GM12878 (cell line): ENCODE results near the gene RB1. TPM values are rescaled to one million over a fixed set of nuclear protein-coding genes. Genes with fewer than 3 reads are reported as not detected.
"Not testable (repeated sequence)": the region's sequence is repeated elsewhere in the genome, so short reads cannot be mapped to it uniquely, and the experiment has no call there.

ENCODE experiments used
- ATAC-seq: fragments of 200-7000 bp; cut with Tn5 transposase; 3 replicates; pipeline ENCODE4 v1.9.1; 2020; ENCODE audit warnings: mild to moderate bottlenecking, moderate library complexity
- BruUV-seq: library from RNA; stranded (reverse); fragments of 400-500 nt; replicated peaks from 2 replicates; lab custom pipeline; 2021; lab: Mats Ljungman, UMichigan
- CTCF ChIA-PET: fragments of 300-600 bp; sonication (Branson Sonifier 250); formaldehyde crosslinking; extraction: SDS; loops from one replicate; lab custom pipeline; 2021; ENCODE audit warnings: inconsistent platforms; lab: Yijun Ruan, JAX
- POLR2A ChIA-PET: fragments of 350-600 bp; formaldehyde crosslinking; extraction: SDS; loops from one replicate; lab custom pipeline; 2021; ENCODE audit warnings: inconsistent platforms; lab: Charles Lee
- RAD21 ChIA-PET: fragments of 300-600 bp; sonication (Branson Sonifier 250); formaldehyde crosslinking; loops from one replicate; lab custom pipeline; 2023; ENCODE audit warnings: antibody characterized with exemption; ENCODE audit not compliant: unreplicated experiment; lab: Charles Lee
- SMC1A ChIA-PET: fragments of 300-600 bp; sonication (Branson Sonifier 250); formaldehyde crosslinking; loops from one replicate; lab custom pipeline; 2023; ENCODE audit not compliant: unreplicated experiment, uncharacterized antibody; lab: Charles Lee
- DNase-seq: peaks from one replicate; pipeline ENCODE4 v3.0.0-alpha.2; 2011; ENCODE audit warnings: low read depth, low spot score
- FAIRE-seq: peaks from 3 replicates; lab custom pipeline; 2011; peaks lifted over from hg19 to GRCh38; lab: Jason Lieb, UNC
- H2AFZ ChIP-seq: 2 replicates; pipeline ENCODE4 v1.6.0; 2011; ENCODE audit warnings: low read depth, low read length, control low read depth; ENCODE audit not compliant: control insufficient read depth
- H3K27ac ChIP-seq: 2 replicates; pipeline ENCODE4 v1.5.1; 2011; ENCODE audit warnings: control low read depth; ENCODE audit not compliant: control insufficient read depth, insufficient read depth
- H3K27me3 ChIP-seq, 2 experiments: replicated peaks in 1 of 2; 2 replicates each; pipeline versions ENCODE4 v1.6.0 to v1.6.1; 2011; ENCODE audit warnings: low read length in 1 of 2; ENCODE audit not compliant: control insufficient read depth in 2 of 2, insufficient read depth in 2 of 2
- H3K36me3 ChIP-seq, 2 experiments: 2 replicates each; pipeline ENCODE4 v1.5.1; 2011; ENCODE audit warnings: low read length in 1 of 2; ENCODE audit not compliant: control insufficient read depth in 2 of 2, insufficient read depth in 2 of 2
- H3K4me1 ChIP-seq: 2 replicates; pipeline ENCODE4 v1.6.1; 2011; ENCODE audit warnings: mild to moderate bottlenecking, low read length, moderate library complexity, mixed read lengths; ENCODE audit not compliant: control insufficient read depth, insufficient read depth
- H3K4me2 ChIP-seq: 2 replicates; pipeline ENCODE4 v1.6.0; 2011; ENCODE audit warnings: control low read depth; ENCODE audit not compliant: control insufficient read depth, insufficient read depth
- H3K4me3 ChIP-seq: fragments of 200-600 bp; sonication (generic); 2 replicates; pipeline ENCODE4 v1.5.1; 2016
- H3K79me2 ChIP-seq: 2 replicates; pipeline ENCODE4 v1.6.0; 2011; ENCODE audit warnings: low read length; ENCODE audit not compliant: control insufficient read depth, insufficient read depth
- H3K9ac ChIP-seq: 2 replicates; pipeline ENCODE4 v1.8.0; 2011; ENCODE audit warnings: low read length, control low read depth, mixed read lengths; ENCODE audit not compliant: control insufficient read depth, insufficient read depth
- H3K9me3 ChIP-seq: replicated peaks from 3 replicates; pipeline ENCODE4 v1.5.1; 2011; ENCODE audit warnings: mild to moderate bottlenecking, low read length; ENCODE audit not compliant: control insufficient read depth, insufficient read depth
- H4K20me1 ChIP-seq: 2 replicates; pipeline ENCODE4 v1.6.0; 2011; ENCODE audit not compliant: control insufficient read depth, insufficient read depth
- ATF7 ChIP-seq: fragments of 450-650 bp; IDR thresholded peaks from 2 replicates; pipeline ENCODE4 v1.6.1; 2016; ENCODE audit warnings: low read depth, mild to moderate bottlenecking
- EED ChIP-seq: sonication (generic); IDR thresholded peaks from 2 replicates; pipeline ENCODE4 v1.6.1; 2016; ENCODE audit warnings: antibody characterized with exemption, low read depth
- SMAD1 ChIP-seq: fragments of 450-650 bp; IDR thresholded peaks from 2 replicates; pipeline ENCODE4 v1.6.1; 2018; ENCODE audit warnings: mild to moderate bottlenecking, low read depth; ENCODE audit not compliant: partially characterized antibody
- ZNF622 ChIP-seq: fragments of 450-650 bp; IDR thresholded peaks from 2 replicates; pipeline ENCODE4 v1.6.1; 2017; ENCODE audit warnings: mild to moderate bottlenecking, inconsistent platforms
- WGBS: methylation state at CpG from one replicate; pipeline ENCODE4 v1.1.6; 2016; ENCODE audit warnings: low lambda C conversion rate; ENCODE audit not compliant: insufficient replicate concordance, insufficient coverage; ENCODE audit errors: missing lambda C conversion rate; 5-methylcytosine and 5-hydroxymethylcytosine counted together
- in situ Hi-C: fragments of 300-500 bp; cut with MboI; formaldehyde crosslinking; loops from 9 replicates; pipeline ENCODE4 v1.14.3; 2018; ENCODE audit warnings: mixed read lengths
- intact Hi-C: fragments of 100-400 bp; cut with micrococcal nuclease; formaldehyde crosslinking; loops from one replicate; pipeline ENCODE4 v1.14.2; 2022; ENCODE audit not compliant: unreplicated experiment
- polyA plus RNA-seq, 11 experiments: library from polyadenylated mRNA; depleted of rRNA in 4 of 11; unstranded in 6 of 11; stranded (reverse) in 5 of 11; fragments of >200 nt; fragmentation: Nextera tagmentation in 4 of 11; fragmentation: Illumina TruSeq in 1 of 11; extraction: Ambion mirVana in 4 of 11; extraction: Trizol in 1 of 11; gene quantifications; 1 replicate in 1 of 11; 2 replicates in 10 of 11; pipeline versions ENCODE4 v1.2.1 to v1.2.3, GENCODE V29; 2011 to 2016; ENCODE audit warnings: inconsistent platforms in 2 of 11, missing spikeins in 2 of 11, low read depth in 1 of 11
- total RNA-seq, 4 experiments: library from RNA; depleted of rRNA in 3 of 4; stranded (reverse); fragments of >200 nt in 3 of 4; fragmentation: Illumina TruSeq in 1 of 4; extraction: Trizol in 1 of 4; gene quantifications; 2 replicates each; pipeline versions ENCODE4 v1.2.1 to v1.2.3, GENCODE V29; 2013 to 2021
- TF ChIP-seq, protein P1 (sequence below): fragments of 450-650 bp; IDR thresholded peaks from 2 replicates; pipeline ENCODE4 v1.6.1; 2017; ENCODE audit warnings: mild to moderate bottlenecking, low read depth, inconsistent platforms; ENCODE audit not compliant: poor library complexity, severe bottlenecking

The RB1 gene
- total and polyA plus RNA-seq, 10 of the 15 experiments (the other 5 are each of a cell fraction or from before 2014, with no cell fraction given): 2.8 to 45.0 (median 8.3) TPM

DNA sequence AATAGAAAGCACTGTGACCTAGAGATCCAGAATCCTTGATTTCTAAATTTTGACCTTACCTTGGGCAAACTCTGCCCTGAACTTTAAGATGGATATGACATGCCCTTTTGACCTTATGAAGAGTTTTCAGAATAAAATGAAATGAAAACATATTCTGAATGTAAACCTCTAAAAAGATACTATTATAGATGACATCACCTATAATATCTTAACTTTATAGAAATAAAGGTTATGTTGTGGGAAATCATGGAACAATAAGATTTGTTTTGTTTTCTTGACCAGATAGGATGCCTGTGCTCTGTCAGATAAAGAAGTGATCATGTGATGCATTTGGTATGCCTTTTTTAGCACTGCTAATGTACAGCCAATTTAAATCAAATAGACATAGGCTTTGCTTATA, 122.5 kb downstream of the RB1 start:
- TF ChIP-seq, protein P1, sequence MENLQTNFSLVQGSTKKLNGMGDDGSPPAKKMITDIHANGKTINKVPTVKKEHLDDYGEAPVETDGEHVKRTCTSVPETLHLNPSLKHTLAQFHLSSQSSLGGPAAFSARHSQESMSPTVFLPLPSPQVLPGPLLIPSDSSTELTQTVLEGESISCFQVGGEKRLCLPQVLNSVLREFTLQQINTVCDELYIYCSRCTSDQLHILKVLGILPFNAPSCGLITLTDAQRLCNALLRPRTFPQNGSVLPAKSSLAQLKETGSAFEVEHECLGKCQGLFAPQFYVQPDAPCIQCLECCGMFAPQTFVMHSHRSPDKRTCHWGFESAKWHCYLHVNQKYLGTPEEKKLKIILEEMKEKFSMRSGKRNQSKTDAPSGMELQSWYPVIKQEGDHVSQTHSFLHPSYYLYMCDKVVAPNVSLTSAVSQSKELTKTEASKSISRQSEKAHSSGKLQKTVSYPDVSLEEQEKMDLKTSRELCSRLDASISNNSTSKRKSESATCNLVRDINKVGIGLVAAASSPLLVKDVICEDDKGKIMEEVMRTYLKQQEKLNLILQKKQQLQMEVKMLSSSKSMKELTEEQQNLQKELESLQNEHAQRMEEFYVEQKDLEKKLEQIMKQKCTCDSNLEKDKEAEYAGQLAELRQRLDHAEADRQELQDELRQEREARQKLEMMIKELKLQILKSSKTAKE: no peak
- TF ChIP-seq ZNF622 (no peak), ATF7 (peak; percentile 15; the same call in 1 of the 2 replicates), EED (no peak), SMAD1 (no peak)
- ChIA-PET SMC1A (interaction anchor here (1.0 kb wide), 1 partner anchor 116 kb away, joined by 3 read pairs; no protein-coding TSS in a partner anchor), RAD21 (no interaction called here), CTCF (interaction anchor here (1.1 kb wide), 1 partner anchor 13 kb away, joined by 3 read pairs; the partner anchor contains the start of gene LPAR6), POLR2A (no interaction called here)
- no peak overlapping the region for H3K4me3 ChIP-seq
- peaks cover 14% of the 10 kb centered on the region for H3K4me1 ChIP-seq
- no peak overlapping the region for H3K9ac ChIP-seq
- no peaks in the 10 kb centered on the region for H3K79me2 ChIP-seq
- no peak for DNase-seq
- no peak for FAIRE-seq
- H3K27ac ChIP-seq: no peak overlapping the region
- H3K27me3 ChIP-seq: no peaks in the 10 kb centered on the region
- peaks cover 1% of the 10 kb centered on the region; the same call in 2 of the 3 replicates for H3K9me3 ChIP-seq
- H3K4me2 ChIP-seq: no peak overlapping the region
- BruUV-seq: no TSS peak
- no peak overlapping the region for H2AFZ ChIP-seq
- H4K20me1 ChIP-seq: no peaks in the 10 kb centered on the region
- no peak for ATAC-seq
- no peaks in the 10 kb centered on the region for H3K36me3 ChIP-seq
- in situ Hi-C loops: no loop called here
- intact Hi-C loops: no loop called here

DNA sequence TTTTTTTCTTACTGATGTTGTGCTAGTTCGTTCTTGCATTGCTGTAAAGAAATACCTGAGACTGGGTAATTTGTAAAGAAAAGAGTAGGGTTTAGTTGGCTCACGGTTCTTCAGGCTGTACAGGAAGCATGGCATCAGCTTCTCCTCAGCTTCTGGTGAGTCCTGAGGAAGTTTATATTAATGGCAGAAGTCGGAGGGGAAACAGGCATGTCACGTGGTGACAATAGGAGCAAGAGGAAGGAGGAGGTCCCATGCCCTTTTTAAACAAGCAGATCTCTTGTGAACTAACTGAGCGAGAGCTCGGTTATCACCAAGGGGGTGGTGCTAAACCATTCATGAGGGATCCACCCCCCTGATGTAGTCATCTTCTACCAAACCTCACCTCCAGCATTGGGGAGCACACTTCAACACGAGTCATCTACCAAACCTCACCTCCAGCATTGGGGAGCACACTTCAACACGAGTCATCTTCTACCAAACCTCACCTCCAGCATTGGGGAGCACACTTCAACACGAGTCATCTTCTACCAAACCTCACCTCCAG, 123.3 kb downstream of the RB1 start:
- intact Hi-C loops, FAIRE-seq, H3K4me2 ChIP-seq, H3K27me3 ChIP-seq, DNase-seq, H2AFZ ChIP-seq, CTCF ChIA-PET, H3K79me2 ChIP-seq, H3K9ac ChIP-seq, ATAC-seq, RAD21 ChIA-PET, in situ Hi-C loops, H3K36me3 ChIP-seq, H3K27ac ChIP-seq, POLR2A ChIA-PET, BruUV-seq, H4K20me1 ChIP-seq, H3K9me3 ChIP-seq, H3K4me3 ChIP-seq: not testable (repeated sequence)
- WGBS: 93% methylated on average over 8 of the region's 9 CpGs
- SMC1A ChIA-PET: interaction anchor here (1.0 kb wide), 1 partner anchor 117 kb away, joined by 3 read pairs; no protein-coding TSS in a partner anchor
- H3K4me1 ChIP-seq: peaks cover 14% of the 10 kb centered on the region
